ENCODE results near the gene SMPDL3B.

Gene SMPDL3B

GRCh38 chr1:27934818-27935549 lies at the start of gene SMPDL3B:
TSS of gene SMPDL3B (plus strand) at chr1:27935000. CDS start at chr1:27935184, 184 bp downstream.
- TF ChIP-seq CTCF (IDR thresholded peaks at IDR 0.05) = no peak

GRCh38 chr1:27885114-27885528 lies 49.7 kb upstream of the SMPDL3B start:
- TF ChIP-seq CTCF (IDR thresholded peaks at IDR 0.05) = no peak

GRCh38 chr1:27885621-27886352 lies 49.0 kb upstream of the SMPDL3B start:
- no peak for TF ChIP-seq CTCF (IDR thresholded peaks at IDR 0.05)

GRCh38 chr1:27886353-27886679 lies 48.5 kb upstream of the SMPDL3B start:
- TF ChIP-seq CTCF (IDR thresholded peaks at IDR 0.05) = no peak

GRCh38 chr1:27886744-27887143 lies 48.1 kb upstream of the SMPDL3B start:
- TF ChIP-seq CTCF (IDR thresholded peaks at IDR 0.05) = no peak

GRCh38 chr1:27887215-27888021 lies 47.4 kb upstream of the SMPDL3B start:
- TF ChIP-seq CTCF (IDR thresholded peaks at IDR 0.05) = no peak

- no peak for TF ChIP-seq CTCF (IDR thresholded peaks at IDR 0.05)
Observed at GRCh38 chr1:27889506-27889905, 45.3 kb upstream of the SMPDL3B start.

All from LNCAP (cell line).